Measurements from ENCODE around the gene RCE1.
A peak's percentile ranks its signal among the peaks of the same experiment; 100 is the strongest.

RCE1 gene

GRCh38 chr11:66886671-66887221 lies 43.5 kb downstream of the RCE1 start:
- Histone ChIP-seq H3K36me3 (ENCODE audit: control insufficient read depth in 4 of 4, insufficient read depth in 4 of 4, low read length in 3 of 4) (no peaks in the 10 kb centered on the region), H3K4me1 (ENCODE audit: control extremely low read depth in 1 of 4, control insufficient read depth in 4 of 4, insufficient read depth in 4 of 4, low read length in 3 of 4) (no peaks in the 10 kb centered on the region), H3K4me3 (ENCODE audit: control insufficient read depth in 1 of 7, extremely low read depth in 1 of 7, insufficient read depth in 4 of 7, low read depth in 2 of 7, low read length in 6 of 7) (no peak overlapping the region), H3K27me3 (replicated peaks in 2 of 5; ENCODE audit: control insufficient read depth in 4 of 5, insufficient read depth in 5 of 5, low read length in 4 of 5) (no peaks in the 10 kb centered on the region), H3K9me3 (ENCODE audit: control extremely low read depth in 1 of 5, control insufficient read depth in 4 of 5, insufficient read depth in 2 of 5, low read depth in 1 of 5, low read length in 4 of 5) (no peaks in the 10 kb centered on the region), H3K27ac (ENCODE audit: insufficient read depth in 1 of 2, low read depth in 1 of 2, low read length in 2 of 2, poor library complexity in 1 of 2, severe bottlenecking in 2 of 2) (no peak overlapping the region)
- 98% methylated on average over 15 of the region's 15 CpGs for WGBS (ENCODE audit: insufficient coverage)
- ChIA-PET POLR2A (no interaction called here), CTCF (interaction anchor here (1.0 to 1.2 kb wide), 2 partner anchors 17 to 191 kb away, joined by 3 to 4 read pairs; no protein-coding TSS in a partner anchor)
- no peak for DNase-seq

- WGBS (ENCODE audit: insufficient coverage) = 96% methylated on average over 11 of the region's 11 CpGs
- Histone ChIP-seq H3K4me3 (ENCODE audit: control insufficient read depth in 1 of 7, extremely low read depth in 1 of 7, insufficient read depth in 4 of 7, low read depth in 2 of 7, low read length in 6 of 7) (no peak overlapping the region), H3K36me3 (ENCODE audit: control insufficient read depth in 4 of 4, insufficient read depth in 4 of 4, low read length in 3 of 4) (no peaks in the 10 kb centered on the region), H3K4me1 (ENCODE audit: control extremely low read depth in 1 of 4, control insufficient read depth in 4 of 4, insufficient read depth in 4 of 4, low read length in 3 of 4) (peaks cover 0 to 5% (median 0%) of the 10 kb centered on the region in 4 experiments), H3K27me3 (replicated peaks in 2 of 5; ENCODE audit: control insufficient read depth in 4 of 5, insufficient read depth in 5 of 5, low read length in 4 of 5) (no peaks in the 10 kb centered on the region), H3K27ac (ENCODE audit: insufficient read depth in 1 of 2, low read depth in 1 of 2, low read length in 2 of 2, poor library complexity in 1 of 2, severe bottlenecking in 2 of 2) (no peak overlapping the region), H3K9me3 (ENCODE audit: control extremely low read depth in 1 of 5, control insufficient read depth in 4 of 5, insufficient read depth in 2 of 5, low read depth in 1 of 5, low read length in 4 of 5) (no peaks in the 10 kb centered on the region)
- no peak for DNase-seq
- CTCF ChIA-PET = interaction anchor here (1.2 kb wide), 1 partner anchor 192 kb away, joined by 4 read pairs; no protein-coding TSS in a partner anchor
- POLR2A ChIA-PET = no interaction called here
Observed at GRCh38 chr11:66887526-66887925, 44.3 kb downstream of the RCE1 start.

GRCh38 chr11:66888282-66888681 lies 45.0 kb downstream of the RCE1 start:
- H3K4me3 ChIP-seq (ENCODE audit: control insufficient read depth in 1 of 7, extremely low read depth in 1 of 7, insufficient read depth in 4 of 7, low read depth in 2 of 7, low read length in 6 of 7) = no peak overlapping the region
- H3K36me3 ChIP-seq (ENCODE audit: control insufficient read depth in 4 of 4, insufficient read depth in 4 of 4, low read length in 3 of 4) = no peaks in the 10 kb centered on the region
- H3K9me3 ChIP-seq (ENCODE audit: control extremely low read depth in 1 of 5, control insufficient read depth in 4 of 5, insufficient read depth in 2 of 5, low read depth in 1 of 5, low read length in 4 of 5) = no peaks in the 10 kb centered on the region
- H3K4me1 ChIP-seq (ENCODE audit: control extremely low read depth in 1 of 4, control insufficient read depth in 4 of 4, insufficient read depth in 4 of 4, low read length in 3 of 4) = peaks cover 0 to 5% (median 0%) of the 10 kb centered on the region in 4 experiments
- peaks cover 0 to 2% (median 0%) of the 10 kb centered on the region in 5 experiments for H3K27me3 ChIP-seq (replicated peaks in 2 of 5; ENCODE audit: control insufficient read depth in 4 of 5, insufficient read depth in 5 of 5, low read length in 4 of 5)
- DNase-seq = no peak
- ChIA-PET POLR2A (no interaction called here), CTCF (no interaction called here)
- no peak overlapping the region for H3K27ac ChIP-seq (ENCODE audit: insufficient read depth in 1 of 2, low read depth in 1 of 2, low read length in 2 of 2, poor library complexity in 1 of 2, severe bottlenecking in 2 of 2)
- 97% methylated on average over 9 of the region's 10 CpGs for WGBS (ENCODE audit: insufficient coverage)

DNA sequence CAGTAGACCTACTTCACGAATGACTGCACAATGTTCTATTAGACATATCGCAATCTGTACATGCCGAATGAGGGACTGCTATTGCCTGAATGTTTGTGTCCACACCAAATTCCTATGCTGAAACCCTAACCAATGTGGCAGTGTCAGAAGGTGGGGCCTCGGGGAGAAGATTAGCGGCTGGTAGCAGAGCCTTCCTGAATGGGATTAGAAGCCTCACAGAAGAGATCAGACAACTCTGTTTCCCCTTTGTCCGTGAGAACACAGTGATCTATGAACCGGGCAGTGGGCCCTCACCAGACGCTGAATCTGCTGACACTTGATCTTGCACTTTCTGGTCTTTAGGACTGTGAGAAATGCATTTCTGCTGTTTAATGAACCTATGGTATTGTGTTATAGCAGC lies 46.7 kb downstream of the RCE1 start:
- Histone ChIP-seq H3K27ac (ENCODE audit: insufficient read depth in 1 of 2, low read depth in 1 of 2, low read length in 2 of 2, poor library complexity in 1 of 2, severe bottlenecking in 2 of 2) (no peak overlapping the region), H3K4me3 (ENCODE audit: control insufficient read depth in 1 of 7, extremely low read depth in 1 of 7, insufficient read depth in 4 of 7, low read depth in 2 of 7, low read length in 6 of 7) (no peak overlapping the region), H3K4me1 (ENCODE audit: control extremely low read depth in 1 of 4, control insufficient read depth in 4 of 4, insufficient read depth in 4 of 4, low read length in 3 of 4) (peaks cover 0 to 9% (median 0%) of the 10 kb centered on the region in 4 experiments), H3K9me3 (ENCODE audit: control extremely low read depth in 1 of 5, control insufficient read depth in 4 of 5, insufficient read depth in 2 of 5, low read depth in 1 of 5, low read length in 4 of 5) (no peaks in the 10 kb centered on the region), H3K36me3 (ENCODE audit: control insufficient read depth in 4 of 4, insufficient read depth in 4 of 4, low read length in 3 of 4) (no peaks in the 10 kb centered on the region), H3K27me3 (replicated peaks in 2 of 5; ENCODE audit: control insufficient read depth in 4 of 5, insufficient read depth in 5 of 5, low read length in 4 of 5) (peaks cover 0 to 3% (median 0%) of the 10 kb centered on the region in 5 experiments)
- ChIA-PET CTCF (no interaction called here), POLR2A (no interaction called here)
- WGBS (ENCODE audit: insufficient coverage) = 93% methylated on average over 8 of the region's 8 CpGs
- no peak for DNase-seq

DNA sequence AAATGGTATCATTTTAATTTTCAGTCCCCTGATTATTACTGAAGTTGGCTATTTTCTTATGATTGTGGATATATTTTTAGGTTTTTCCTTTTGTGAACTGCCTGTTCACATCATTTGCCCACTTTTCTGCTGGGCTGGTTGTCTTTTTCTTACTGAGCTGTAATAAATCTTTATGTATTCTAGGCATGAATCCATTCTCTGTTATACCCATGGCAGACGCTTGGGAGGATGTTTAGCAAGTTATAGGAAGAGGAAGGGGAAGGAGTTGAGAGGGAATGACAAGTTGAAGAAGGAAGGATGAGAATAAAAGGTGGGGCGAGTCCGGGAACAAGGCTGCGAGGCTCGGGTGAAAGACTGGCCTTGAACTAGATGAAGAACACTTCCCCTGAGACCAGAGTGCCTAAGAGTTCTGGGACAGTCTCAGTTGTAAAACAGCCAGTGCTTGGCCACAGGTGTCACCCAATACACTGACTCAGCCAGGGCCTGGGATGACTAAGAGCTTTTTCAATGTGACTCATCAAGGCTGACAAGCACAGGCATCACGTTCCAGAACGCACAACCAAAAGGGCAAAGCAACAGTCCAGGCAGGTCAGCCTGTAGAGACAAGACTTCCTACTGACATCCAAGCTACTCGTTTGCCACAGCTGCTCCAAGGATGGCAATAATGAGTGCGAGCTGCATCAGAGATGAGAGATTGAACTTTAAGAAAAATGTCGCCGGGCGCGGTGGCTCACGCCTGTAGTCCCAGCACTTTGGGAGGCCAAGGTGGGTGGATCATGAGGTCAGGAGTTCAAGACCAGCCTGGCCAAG lies 48.8 kb downstream of the RCE1 start:
- Histone ChIP-seq H3K27ac (ENCODE audit: insufficient read depth in 1 of 2, low read depth in 1 of 2, low read length in 2 of 2, poor library complexity in 1 of 2, severe bottlenecking in 2 of 2) (no peak overlapping the region), H3K4me3 (ENCODE audit: control insufficient read depth in 1 of 7, extremely low read depth in 1 of 7, insufficient read depth in 4 of 7, low read depth in 2 of 7, low read length in 6 of 7) (no peak overlapping the region), H3K9me3 (ENCODE audit: control extremely low read depth in 1 of 5, control insufficient read depth in 4 of 5, insufficient read depth in 2 of 5, low read depth in 1 of 5, low read length in 4 of 5) (no peaks in the 10 kb centered on the region), H3K36me3 (ENCODE audit: control insufficient read depth in 4 of 4, insufficient read depth in 4 of 4, low read length in 3 of 4) (no peaks in the 10 kb centered on the region), H3K4me1 (ENCODE audit: control extremely low read depth in 1 of 4, control insufficient read depth in 4 of 4, insufficient read depth in 4 of 4, low read length in 3 of 4) (peaks cover 0 to 9% (median 0%) of the 10 kb centered on the region in 4 experiments), H3K27me3 (replicated peaks in 2 of 5; ENCODE audit: control insufficient read depth in 4 of 5, insufficient read depth in 5 of 5, low read length in 4 of 5) (peaks cover 0 to 5% (median 0%) of the 10 kb centered on the region in 5 experiments)
- 65% methylated on average over 8 of the region's 14 CpGs for WGBS (ENCODE audit: insufficient coverage)
- DNase-seq = peak; percentile 44 to 77 (median 73)
- ChIA-PET CTCF (interaction anchor here (0.7 to 2.5 kb wide), 2 partner anchors 10 to 11 kb away, joined by 3 to 8 read pairs; no protein-coding TSS in a partner anchor), POLR2A (no interaction called here)

GRCh38 chr11:66892911-66893310 lies 49.7 kb downstream of the RCE1 start:
- H3K27me3 ChIP-seq (replicated peaks in 2 of 5; ENCODE audit: control insufficient read depth in 4 of 5, insufficient read depth in 5 of 5, low read length in 4 of 5) = peaks cover 0 to 5% (median 0%) of the 10 kb centered on the region in 5 experiments
- CTCF ChIA-PET = no interaction called here
- 92% methylated on average over 5 of the region's 6 CpGs for WGBS (ENCODE audit: insufficient coverage)
- no peak overlapping the region for H3K4me3 ChIP-seq (ENCODE audit: control insufficient read depth in 1 of 7, extremely low read depth in 1 of 7, insufficient read depth in 4 of 7, low read depth in 2 of 7, low read length in 6 of 7)
- H3K9me3 ChIP-seq (ENCODE audit: control extremely low read depth in 1 of 5, control insufficient read depth in 4 of 5, insufficient read depth in 2 of 5, low read depth in 1 of 5, low read length in 4 of 5) = no peaks in the 10 kb centered on the region
- H3K4me1 ChIP-seq (ENCODE audit: control extremely low read depth in 1 of 4, control insufficient read depth in 4 of 4, insufficient read depth in 4 of 4, low read length in 3 of 4) = peaks cover 0 to 9% (median 0%) of the 10 kb centered on the region in 4 experiments
- H3K27ac ChIP-seq (ENCODE audit: insufficient read depth in 1 of 2, low read depth in 1 of 2, low read length in 2 of 2, poor library complexity in 1 of 2, severe bottlenecking in 2 of 2) = no peak overlapping the region
- H3K36me3 ChIP-seq (ENCODE audit: control insufficient read depth in 4 of 4, insufficient read depth in 4 of 4, low read length in 3 of 4) = no peaks in the 10 kb centered on the region
- POLR2A ChIA-PET = no interaction called here
- no peak for DNase-seq

DNA sequence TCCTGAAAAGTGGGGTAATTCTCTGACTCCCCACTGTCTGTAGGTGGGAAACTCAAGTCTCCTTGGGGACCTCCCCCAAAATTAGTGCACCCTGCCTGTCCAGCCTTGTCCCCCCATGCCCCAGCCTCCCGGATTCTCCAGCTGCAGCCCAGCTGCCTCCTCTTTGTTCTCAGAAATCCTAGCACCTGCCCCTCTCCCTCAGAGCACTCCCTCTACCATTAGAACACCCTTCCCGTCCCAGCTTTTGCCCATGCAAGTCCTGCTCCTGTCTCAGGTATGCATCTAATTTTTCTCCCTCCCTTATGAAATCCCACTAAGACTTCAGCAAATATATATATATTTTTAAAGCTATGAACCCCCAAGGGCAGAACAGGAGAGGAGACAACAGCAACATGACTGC lies 50.9 kb downstream of the RCE1 start:
- POLR2A ChIA-PET = no interaction called here

More for the DNA sequence above, 50.9 kb downstream of the RCE1 start:
- no peak for DNase-seq
- Histone ChIP-seq H3K36me3 (ENCODE audit: control insufficient read depth in 4 of 4, insufficient read depth in 4 of 4, low read length in 3 of 4) (no peaks in the 10 kb centered on the region), H3K4me3 (ENCODE audit: control insufficient read depth in 1 of 7, extremely low read depth in 1 of 7, insufficient read depth in 4 of 7, low read depth in 2 of 7, low read length in 6 of 7) (no peak overlapping the region), H3K9me3 (ENCODE audit: control extremely low read depth in 1 of 5, control insufficient read depth in 4 of 5, insufficient read depth in 2 of 5, low read depth in 1 of 5, low read length in 4 of 5) (no peaks in the 10 kb centered on the region), H3K27me3 (replicated peaks in 2 of 5; ENCODE audit: control insufficient read depth in 4 of 5, insufficient read depth in 5 of 5, low read length in 4 of 5) (peaks cover 0 to 5% (median 0%) of the 10 kb centered on the region in 5 experiments), H3K4me1 (ENCODE audit: control extremely low read depth in 1 of 4, control insufficient read depth in 4 of 4, insufficient read depth in 4 of 4, low read length in 3 of 4) (peaks cover 0 to 9% (median 0%) of the 10 kb centered on the region in 4 experiments), H3K27ac (ENCODE audit: insufficient read depth in 1 of 2, low read depth in 1 of 2, low read length in 2 of 2, poor library complexity in 1 of 2, severe bottlenecking in 2 of 2) (no peak overlapping the region)
- CTCF ChIA-PET = interaction anchor here (0.6 to 1.6 kb wide), 5 partner anchors 9 to 82 kb away, joined by 3 read pairs; no protein-coding TSS in a partner anchor
- WGBS (ENCODE audit: insufficient coverage) = 100% methylated on average over 1 of the region's 2 CpGs
